ENCODE data around the gene BAIAP2. TPM values are rescaled to one million over a fixed set of nuclear protein-coding genes. Genes with fewer than 3 reads are reported as not detected.

Gene BAIAP2
- total and polyA plus RNA-seq, 2 of the 13 experiments (the other 11 are each of a cell fraction or from before 2014, with no cell fraction given), result 22.5 to 24.0 TPM

- TF ChIP-seq NR2F6 (IDR thresholded peaks at IDR 0.05) (peak; percentile 82), NR2F6 (CRISPR knock-in tag; IDR thresholded peaks at IDR 0.05) (peak; percentile 84), ZNF772 (CRISPR knock-in tag; IDR thresholded peaks at IDR 0.05) (no peak), ZZZ3 (CRISPR knock-in tag; IDR thresholded peaks at IDR 0.05; ENCODE audit: borderline replicate concordance) (peak; percentile 81; the same call in 1 of the 2 replicates), NRL (CRISPR knock-in tag; IDR thresholded peaks at IDR 0.05; ENCODE audit: borderline replicate concordance) (0 out of 2 replicates have a peak, but pooled peaks have one; percentile 41), ZNF264 (CRISPR knock-in tag; IDR thresholded peaks at IDR 0.05) (peak; percentile 79), MTA1 (CRISPR knock-in tag; IDR thresholded peaks at IDR 0.05; ENCODE audit: borderline replicate concordance) (peak; percentile 70; the same call in 1 of the 2 replicates), ZNF800 (CRISPR knock-in tag; IDR thresholded peaks at IDR 0.05) (0 out of 2 replicates have a peak, but pooled peaks have one; percentile 61), ZSCAN22 (CRISPR knock-in tag; IDR thresholded peaks at IDR 0.05) (0 out of 2 replicates have a peak, but pooled peaks have one; percentile 55), ZNF350 (CRISPR knock-in tag; IDR thresholded peaks at IDR 0.05; ENCODE audit: borderline replicate concordance, low read depth) (peak; percentile 13; the same call in 1 of the 2 replicates), ZNF496 (CRISPR knock-in tag; IDR thresholded peaks at IDR 0.05; ENCODE audit: insufficient replicate concordance) (no peak), REL (CRISPR knock-in tag; conservative IDR thresholded peaks at IDR 0.05) (no peak), SETDB1 (CRISPR knock-in tag; IDR thresholded peaks at IDR 0.05; ENCODE audit: borderline replicate concordance) (no peak)
- TF ChIP-seq, protein P1, sequence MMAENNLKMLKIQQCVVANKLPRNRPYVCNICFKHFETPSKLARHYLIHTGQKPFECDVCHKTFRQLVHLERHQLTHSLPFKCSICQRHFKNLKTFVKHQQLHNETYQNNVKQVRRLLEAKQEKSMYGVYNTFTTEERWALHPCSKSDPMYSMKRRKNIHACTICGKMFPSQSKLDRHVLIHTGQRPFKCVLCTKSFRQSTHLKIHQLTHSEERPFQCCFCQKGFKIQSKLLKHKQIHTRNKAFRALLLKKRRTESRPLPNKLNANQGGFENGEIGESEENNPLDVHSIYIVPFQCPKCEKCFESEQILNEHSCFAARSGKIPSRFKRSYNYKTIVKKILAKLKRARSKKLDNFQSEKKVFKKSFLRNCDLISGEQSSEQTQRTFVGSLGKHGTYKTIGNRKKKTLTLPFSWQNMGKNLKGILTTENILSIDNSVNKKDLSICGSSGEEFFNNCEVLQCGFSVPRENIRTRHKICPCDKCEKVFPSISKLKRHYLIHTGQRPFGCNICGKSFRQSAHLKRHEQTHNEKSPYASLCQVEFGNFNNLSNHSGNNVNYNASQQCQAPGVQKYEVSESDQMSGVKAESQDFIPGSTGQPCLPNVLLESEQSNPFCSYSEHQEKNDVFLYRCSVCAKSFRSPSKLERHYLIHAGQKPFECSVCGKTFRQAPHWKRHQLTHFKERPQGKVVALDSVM (CRISPR knock-in tag; IDR thresholded peaks at IDR 0.05), result no peak
- TF ChIP-seq, protein P2, sequence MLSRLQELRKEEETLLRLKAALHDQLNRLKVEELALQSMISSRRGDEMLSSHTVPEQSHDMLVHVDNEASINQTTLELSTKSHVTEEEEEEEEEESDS (CRISPR knock-in tag; IDR thresholded peaks at IDR 0.05; ENCODE audit: borderline replicate concordance), result no peak
- TF ChIP-seq, protein P3, sequence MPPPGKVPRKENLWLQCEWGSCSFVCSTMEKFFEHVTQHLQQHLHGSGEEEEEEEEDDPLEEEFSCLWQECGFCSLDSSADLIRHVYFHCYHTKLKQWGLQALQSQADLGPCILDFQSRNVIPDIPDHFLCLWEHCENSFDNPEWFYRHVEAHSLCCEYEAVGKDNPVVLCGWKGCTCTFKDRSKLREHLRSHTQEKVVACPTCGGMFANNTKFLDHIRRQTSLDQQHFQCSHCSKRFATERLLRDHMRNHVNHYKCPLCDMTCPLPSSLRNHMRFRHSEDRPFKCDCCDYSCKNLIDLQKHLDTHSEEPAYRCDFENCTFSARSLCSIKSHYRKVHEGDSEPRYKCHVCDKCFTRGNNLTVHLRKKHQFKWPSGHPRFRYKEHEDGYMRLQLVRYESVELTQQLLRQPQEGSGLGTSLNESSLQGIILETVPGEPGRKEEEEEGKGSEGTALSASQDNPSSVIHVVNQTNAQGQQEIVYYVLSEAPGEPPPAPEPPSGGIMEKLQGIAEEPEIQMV (CRISPR knock-in tag; IDR thresholded peaks at IDR 0.05; ENCODE audit: low read depth), result peak; percentile 66; the same call in 1 of the 2 replicates
- TF ChIP-seq, protein P4, sequence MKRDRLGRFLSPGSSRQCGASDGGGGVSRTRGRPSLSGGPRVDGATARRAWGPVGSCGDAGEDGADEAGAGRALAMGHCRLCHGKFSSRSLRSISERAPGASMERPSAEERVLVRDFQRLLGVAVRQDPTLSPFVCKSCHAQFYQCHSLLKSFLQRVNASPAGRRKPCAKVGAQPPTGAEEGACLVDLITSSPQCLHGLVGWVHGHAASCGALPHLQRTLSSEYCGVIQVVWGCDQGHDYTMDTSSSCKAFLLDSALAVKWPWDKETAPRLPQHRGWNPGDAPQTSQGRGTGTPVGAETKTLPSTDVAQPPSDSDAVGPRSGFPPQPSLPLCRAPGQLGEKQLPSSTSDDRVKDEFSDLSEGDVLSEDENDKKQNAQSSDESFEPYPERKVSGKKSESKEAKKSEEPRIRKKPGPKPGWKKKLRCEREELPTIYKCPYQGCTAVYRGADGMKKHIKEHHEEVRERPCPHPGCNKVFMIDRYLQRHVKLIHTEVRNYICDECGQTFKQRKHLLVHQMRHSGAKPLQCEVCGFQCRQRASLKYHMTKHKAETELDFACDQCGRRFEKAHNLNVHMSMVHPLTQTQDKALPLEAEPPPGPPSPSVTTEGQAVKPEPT (CRISPR knock-in tag; IDR thresholded peaks at IDR 0.05; ENCODE audit: low read depth), result no peak
- TF ChIP-seq, protein P5, sequence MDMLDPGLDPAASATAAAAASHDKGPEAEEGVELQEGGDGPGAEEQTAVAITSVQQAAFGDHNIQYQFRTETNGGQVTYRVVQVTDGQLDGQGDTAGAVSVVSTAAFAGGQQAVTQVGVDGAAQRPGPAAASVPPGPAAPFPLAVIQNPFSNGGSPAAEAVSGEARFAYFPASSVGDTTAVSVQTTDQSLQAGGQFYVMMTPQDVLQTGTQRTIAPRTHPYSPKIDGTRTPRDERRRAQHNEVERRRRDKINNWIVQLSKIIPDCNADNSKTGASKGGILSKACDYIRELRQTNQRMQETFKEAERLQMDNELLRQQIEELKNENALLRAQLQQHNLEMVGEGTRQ (IDR thresholded peaks at IDR 0.05; ENCODE audit: low read depth, low read length), result no peak
- TF ChIP-seq, protein P5 (CRISPR knock-in tag; IDR thresholded peaks at IDR 0.05; ENCODE audit: borderline replicate concordance), result no peak
Observed at GRCh38 chr17:80990921-80991644, 43.9 kb upstream of the BAIAP2 start (continued).
